Brain microvascular endothelial cell (primary cell): ENCODE results near the gene SLC25A18.

Experiments
- DNase-seq: peaks from one replicate; pipeline ENCODE4 v3.0.0-alpha.2; 2020
- H3K27ac ChIP-seq: fragments of 250-450 bp; sonication (Bioruptor Pico); 2 replicates; pipeline ENCODE4 v1.5.1; 2020; ENCODE audit warnings: mild to moderate bottlenecking, moderate library complexity
- H3K27me3 ChIP-seq: fragments of 250-450 bp; sonication (Bioruptor Pico); replicated peaks from 2 replicates; pipeline ENCODE4 v1.5.1; 2020; ENCODE audit warnings: mild to moderate bottlenecking
- H3K36me3 ChIP-seq: fragments of 250-450 bp; sonication (Bioruptor Pico); replicated peaks from 2 replicates; pipeline ENCODE4 v1.5.1; 2020; ENCODE audit warnings: mild to moderate bottlenecking
- H3K4me3 ChIP-seq: 2 replicates; pipeline ENCODE4 v1.5.1; 2011; ENCODE audit warnings: low read depth, mild to moderate bottlenecking, control low read depth, low read length, moderate library complexity
- in situ Hi-C: cut with HindIII; loops from 2 replicates; pipeline ENCODE4 v1.10.0; 2017; ENCODE audit warnings: low sequenced_read_pairs, low pct_ligation_motif_present
- TF ChIP-seq, protein P1 (sequence below): IDR thresholded peaks from 2 replicates; pipeline ENCODE4 v1.5.1; 2011; ENCODE audit warnings: low read depth, mild to moderate bottlenecking, moderate library complexity, low read length, control low read depth, inconsistent platforms; ENCODE audit errors: missing control alignments

The SLC25A18 gene

GRCh38 chr22:17603668-17604067 is 40.4 kb downstream of the SLC25A18 start:
- no peak for DNase-seq
- Histone ChIP-seq H3K36me3 (peaks cover 41% of the 10 kb centered on the region), H3K4me3 (no peak overlapping the region), H3K27me3 (no peaks in the 10 kb centered on the region), H3K27ac (no peak overlapping the region)
- in situ Hi-C loops: no loop called here
- TF ChIP-seq, protein P1, sequence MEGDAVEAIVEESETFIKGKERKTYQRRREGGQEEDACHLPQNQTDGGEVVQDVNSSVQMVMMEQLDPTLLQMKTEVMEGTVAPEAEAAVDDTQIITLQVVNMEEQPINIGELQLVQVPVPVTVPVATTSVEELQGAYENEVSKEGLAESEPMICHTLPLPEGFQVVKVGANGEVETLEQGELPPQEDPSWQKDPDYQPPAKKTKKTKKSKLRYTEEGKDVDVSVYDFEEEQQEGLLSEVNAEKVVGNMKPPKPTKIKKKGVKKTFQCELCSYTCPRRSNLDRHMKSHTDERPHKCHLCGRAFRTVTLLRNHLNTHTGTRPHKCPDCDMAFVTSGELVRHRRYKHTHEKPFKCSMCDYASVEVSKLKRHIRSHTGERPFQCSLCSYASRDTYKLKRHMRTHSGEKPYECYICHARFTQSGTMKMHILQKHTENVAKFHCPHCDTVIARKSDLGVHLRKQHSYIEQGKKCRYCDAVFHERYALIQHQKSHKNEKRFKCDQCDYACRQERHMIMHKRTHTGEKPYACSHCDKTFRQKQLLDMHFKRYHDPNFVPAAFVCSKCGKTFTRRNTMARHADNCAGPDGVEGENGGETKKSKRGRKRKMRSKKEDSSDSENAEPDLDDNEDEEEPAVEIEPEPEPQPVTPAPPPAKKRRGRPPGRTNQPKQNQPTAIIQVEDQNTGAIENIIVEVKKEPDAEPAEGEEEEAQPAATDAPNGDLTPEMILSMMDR: no peak

DNA sequence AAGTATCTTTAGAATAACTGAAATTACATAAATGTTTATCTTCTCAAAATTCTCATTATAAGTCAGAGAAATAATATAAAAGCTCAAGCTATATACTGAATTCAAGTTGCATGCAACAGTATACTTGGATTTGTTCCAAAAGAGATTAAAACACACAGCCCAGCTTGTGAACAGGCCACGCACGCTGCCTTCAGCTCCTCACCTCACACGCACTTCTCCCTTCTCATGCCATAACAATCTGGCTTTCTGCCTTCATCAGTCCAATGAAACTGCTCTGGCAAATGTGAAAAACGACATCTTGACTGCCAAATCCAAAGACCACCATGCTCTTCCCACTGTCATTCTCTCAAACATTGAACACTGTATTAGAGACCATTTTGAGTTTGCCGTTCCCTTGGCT is 43.2 kb downstream of the SLC25A18 start:
- in situ Hi-C loops: no loop called here
- TF ChIP-seq, protein P1: no peak
- no peak overlapping the region for H3K27ac ChIP-seq

GRCh38 chr22:17607891-17608521 is 44.7 kb downstream of the SLC25A18 start:
- Histone ChIP-seq H3K36me3 (peaks cover 47% of the 10 kb centered on the region), H3K27ac (no peak overlapping the region), H3K4me3 (no peak overlapping the region), H3K27me3 (no peaks in the 10 kb centered on the region)
- TF ChIP-seq, protein P1: no peak
- no peak for DNase-seq
- in situ Hi-C loops: no loop called here

More for the DNA sequence above, 43.2 kb downstream of the SLC25A18 start:
- DNase-seq: no peak
- Histone ChIP-seq H3K27me3 (no peaks in the 10 kb centered on the region), H3K36me3 (peaks cover 34% of the 10 kb centered on the region), H3K4me3 (no peak overlapping the region)

DNA sequence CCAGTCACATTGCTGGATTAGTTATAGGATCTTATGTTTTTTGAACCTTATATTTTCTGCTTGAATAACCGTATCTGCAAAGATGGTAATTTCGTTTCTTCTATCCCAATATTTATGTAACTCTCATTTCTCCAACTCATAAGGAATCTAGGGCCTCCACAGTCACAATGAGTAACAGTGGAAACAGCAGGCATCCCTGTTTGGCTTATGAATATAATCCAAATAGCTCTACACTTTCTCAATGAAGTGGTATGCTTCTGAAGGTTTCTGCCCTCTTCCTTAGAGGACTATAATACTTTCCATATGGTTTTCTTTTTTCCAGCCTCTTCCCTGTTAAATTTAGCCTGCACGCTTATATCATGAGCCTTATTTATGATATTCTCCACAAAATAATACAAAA is 48.8 kb downstream of the SLC25A18 start:
- no peak overlapping the region for H3K4me3 ChIP-seq
- in situ Hi-C loops: no loop called here
- peaks cover 55% of the 10 kb centered on the region for H3K36me3 ChIP-seq
- no peak for DNase-seq
- no peaks in the 10 kb centered on the region for H3K27me3 ChIP-seq
- TF ChIP-seq, protein P1: no peak
- H3K27ac ChIP-seq: no peak overlapping the region

DNA sequence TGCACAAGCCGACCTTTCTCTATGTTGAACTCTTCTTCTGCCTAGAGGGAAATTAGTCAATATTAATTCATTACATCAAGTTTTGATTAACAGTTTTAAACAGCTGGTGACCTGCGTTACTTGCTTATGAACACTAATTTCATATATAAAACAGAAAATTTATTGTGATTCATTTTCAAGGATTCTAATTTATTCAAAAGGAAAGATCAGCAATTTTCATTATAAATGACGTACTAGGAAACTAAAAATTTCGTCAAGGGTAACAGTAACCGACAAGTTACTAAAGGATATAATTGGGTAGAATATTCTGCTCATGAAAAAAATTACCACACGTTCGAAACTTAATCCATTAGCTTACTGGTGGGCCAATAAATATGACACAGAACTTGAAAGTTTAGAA is 50.0 kb downstream of the SLC25A18 start:
- H3K36me3 ChIP-seq: peaks cover 46% of the 10 kb centered on the region
- H3K4me3 ChIP-seq: no peak overlapping the region
- no peak for DNase-seq
- TF ChIP-seq, protein P1: no peak
- H3K27me3 ChIP-seq: no peaks in the 10 kb centered on the region
- no peak overlapping the region for H3K27ac ChIP-seq
- in situ Hi-C loops: no loop called here

- peak overlapping the region; percentile 95 for H3K27ac ChIP-seq
- no peaks in the 10 kb centered on the region for H3K27me3 ChIP-seq
- in situ Hi-C loops: no loop called here
- peaks cover 7% of the 10 kb centered on the region for H3K36me3 ChIP-seq
- H3K4me3 ChIP-seq: peak overlapping the region; percentile 100
- TF ChIP-seq, protein P1: no peak
- no peak for DNase-seq
Measured at GRCh38 chr22:17627961-17628405, 64.7 kb downstream of the SLC25A18 start.
